ENCODE results near the gene USP34.
"Not testable (repeated sequence)": the region's sequence is repeated elsewhere in the genome, so short reads cannot be mapped to it uniquely, and the experiment has no call there.

Gene USP34

GRCh38 chr2:61183795-61184194 lies 287.1 kb downstream of the USP34 start:
- no peak for DNase-seq (ENCODE audit: low read depth in 3 of 3)

- DNase-seq (ENCODE audit: low read depth in 3 of 3), result no peak
Observed at GRCh38 chr2:61182059-61182383, 288.9 kb downstream of the USP34 start.

- no peak for DNase-seq (ENCODE audit: low read depth in 3 of 3)
Observed at GRCh38 chr2:61181382-61182058, 289.4 kb downstream of the USP34 start.

GRCh38 chr2:61180686-61181085 lies 290.2 kb downstream of the USP34 start:
- DNase-seq (ENCODE audit: low read depth in 3 of 3), result no peak

GRCh38 chr2:61179701-61180639 lies 290.9 kb downstream of the USP34 start:
- no peak for DNase-seq (ENCODE audit: low read depth in 3 of 3)

GRCh38 chr2:61178603-61179545 lies 292.0 kb downstream of the USP34 start:
- peak in 1 of 3 experiments; percentile 12 for DNase-seq (ENCODE audit: low read depth in 3 of 3)

- peak in 2 of 3 experiments; percentile 6 to 30 for DNase-seq (ENCODE audit: low read depth in 3 of 3)
Observed at GRCh38 chr2:61177727-61178549, 292.9 kb downstream of the USP34 start.

GRCh38 chr2:61176755-61177726 lies 293.8 kb downstream of the USP34 start:
- DNase-seq (ENCODE audit: low read depth in 3 of 3), result peak; percentile 85 to 96 (median 94)

- DNase-seq (ENCODE audit: low read depth in 3 of 3), result no peak
Observed at GRCh38 chr2:61175036-61175435, 295.9 kb downstream of the USP34 start.

- no peak for DNase-seq (ENCODE audit: low read depth in 3 of 3)
Observed at GRCh38 chr2:61173116-61173515, 297.8 kb downstream of the USP34 start.

GRCh38 chr2:61172671-61173070 lies 298.2 kb downstream of the USP34 start:
- no peak for DNase-seq (ENCODE audit: low read depth in 3 of 3)

- no peak for DNase-seq (ENCODE audit: low read depth in 3 of 3)
Observed at GRCh38 chr2:61167579-61167978, 303.3 kb downstream of the USP34 start.

- no peak for DNase-seq (ENCODE audit: low read depth in 3 of 3)
Observed at GRCh38 chr2:61165946-61166345, 304.9 kb downstream of the USP34 start.

- DNase-seq (ENCODE audit: low read depth in 3 of 3), result not testable (repeated sequence)
Observed at GRCh38 chr2:61165082-61165481, 305.8 kb downstream of the USP34 start.

- DNase-seq (ENCODE audit: low read depth in 3 of 3), result no peak
Observed at GRCh38 chr2:61162721-61163120, 308.2 kb downstream of the USP34 start.

- DNase-seq (ENCODE audit: low read depth in 3 of 3), result no peak
Observed at GRCh38 chr2:61161888-61162287, 309.0 kb downstream of the USP34 start, which contains the start of gene C2orf74. TSS of gene C2orf74 (plus strand) at chr2:61162188. CDS start at chr2:61162515, 327 bp downstream.

GRCh38 chr2:61158356-61158955 lies 312.4 kb downstream of the USP34 start:
- DNase-seq (ENCODE audit: low read depth in 3 of 3), result no peak

- DNase-seq (ENCODE audit: low read depth in 3 of 3), result no peak
Observed at GRCh38 chr2:61157371-61158003, 313.4 kb downstream of the USP34 start.

- DNase-seq (ENCODE audit: low read depth in 3 of 3), result no peak
Observed at GRCh38 chr2:61151436-61151835, 319.5 kb downstream of the USP34 start.
